HCT116 (cell line): ENCODE results near the gene ATP8A2. TPM values are rescaled to one million over a fixed set of nuclear protein-coding genes. Genes with fewer than 3 reads are reported as not detected.

Experiments
- ATAC-seq: fragments of 200-7000 bp; cut with Tn5 transposase; 2 replicates; pipeline ENCODE4 v1.9.1; 2020; ENCODE audit warnings: mild to moderate bottlenecking, moderate library complexity
- BruUV-seq: library from RNA; stranded (reverse); fragments of 400-500 nt; replicated peaks from 2 replicates; lab custom pipeline; 2021; lab: Mats Ljungman, UMichigan
- CTCF ChIA-PET: fragments of 300-600 bp; sonication (Branson Sonifier 250); formaldehyde crosslinking; loops from one replicate; lab custom pipeline; 2021; ENCODE audit warnings: antibody characterized with exemption; lab: Charles Lee
- POLR2A ChIA-PET: fragments of 300-600, 350-600 bp; sonication (Branson Sonifier 250); formaldehyde crosslinking; loops from one replicate; lab custom pipeline; 2021; ENCODE audit warnings: antibody characterized with exemption; lab: Charles Lee
- RAD21 ChIA-PET, 2 experiments: fragments of 300-600 bp; sonication (Branson Sonifier 250); formaldehyde crosslinking; loops; one replicate each; lab custom pipeline; 2023; ENCODE audit warnings: low total read pairs in 2 of 2; ENCODE audit not compliant: uncharacterized antibody in 2 of 2, unreplicated experiment in 2 of 2, low non-redundant PET in 1 of 2; lab: Charles Lee
- DNase-seq: peaks from one replicate; pipeline ENCODE4 v3.0.0-alpha.2; 2010; ENCODE audit warnings: low read depth, low spot score
- H2AFZ ChIP-seq: fragments of 200-600 bp; shearing (Covaris generic), sonication (generic); 2 replicates; pipeline ENCODE4 v1.6.1; 2017; ENCODE audit warnings: low read depth, mixed run types, mixed read lengths, antibody characterized with exemption, low read length; ENCODE audit not compliant: poor library complexity, severe bottlenecking
- H3K27ac ChIP-seq: 2 replicates; pipeline ENCODE4 v1.5.1; 2012; ENCODE audit warnings: low read depth, low read length
- H3K27me3 ChIP-seq: fragments of 200-600 bp; sonication (generic); 2 replicates; pipeline ENCODE4 v1.6.1; 2016; ENCODE audit warnings: mixed run types, low read length, mixed read lengths; ENCODE audit not compliant: insufficient read depth
- H3K36me3 ChIP-seq, 2 experiments: fragments of 200-500 bp in 1 of 2; fragments of 200-600 bp in 1 of 2; sonication (Bioruptor generic) in 1 of 2; sonication (generic) in 1 of 2; 2 replicates each; pipeline versions ENCODE4 v1.5.1 to v1.6.1; 2014 to 2016; ENCODE audit warnings: low read length in 2 of 2, inconsistent platforms in 1 of 2, mixed read lengths in 1 of 2, mixed run types in 1 of 2; ENCODE audit not compliant: insufficient read depth in 2 of 2, control insufficient read depth in 1 of 2
- H3K4me1 ChIP-seq, 2 experiments: fragments of 200-600 bp in 1 of 2; sonication (generic) in 1 of 2; 2 replicates each; pipeline versions ENCODE4 v1.5.1 to v1.6.1; 2012 to 2017; ENCODE audit warnings: low read length in 2 of 2, inconsistent platforms in 1 of 2, mild to moderate bottlenecking in 1 of 2, mixed read lengths in 1 of 2, mixed run types in 1 of 2, moderate library complexity in 1 of 2; ENCODE audit not compliant: insufficient read depth in 2 of 2, control insufficient read depth in 1 of 2
- H3K4me2 ChIP-seq: fragments of 200-600 bp; sonication (generic); 2 replicates; pipeline ENCODE4 v1.6.1; 2017; ENCODE audit warnings: mixed run types, low read length, mixed read lengths
- H3K4me3 ChIP-seq, 2 experiments: fragments of 200-600 bp in 1 of 2; sonication (generic) in 1 of 2; replicated peaks in 1 of 2; 2 replicates each; pipeline ENCODE4 v1.5.1; 2011 to 2016; ENCODE audit warnings: low read length in 2 of 2, control low read depth in 1 of 2, low read depth in 1 of 2, mild to moderate bottlenecking in 1 of 2, mixed read lengths in 1 of 2, mixed run types in 1 of 2
- H3K79me2 ChIP-seq: fragments of 200-600 bp; sonication (generic); 2 replicates; pipeline ENCODE4 v1.6.1; 2017; ENCODE audit warnings: mild to moderate bottlenecking, mixed run types, low read length, moderate library complexity, mixed read lengths; ENCODE audit not compliant: insufficient read depth
- H3K9ac ChIP-seq: fragments of 200-600 bp; sonication (generic); 2 replicates; pipeline ENCODE4 v1.6.1; 2016; ENCODE audit warnings: low read length, mixed read lengths
- H3K9me2 ChIP-seq: fragments of 200-600 bp; sonication (generic), shearing (Covaris generic); 2 replicates; pipeline ENCODE4 v1.6.1; 2017; ENCODE audit warnings: mixed run types, mild to moderate bottlenecking, moderate library complexity; ENCODE audit not compliant: insufficient read depth
- H3K9me3 ChIP-seq, 2 experiments: fragments of 200-500 bp in 1 of 2; fragments of 200-600 bp in 1 of 2; sonication (Bioruptor generic) in 1 of 2; sonication (generic) in 1 of 2; 2 replicates each; pipeline ENCODE4 v1.6.1; 2014 to 2017; ENCODE audit warnings: low read length in 2 of 2, mixed read lengths in 2 of 2, inconsistent platforms in 1 of 2, low read depth in 1 of 2, mild to moderate bottlenecking in 1 of 2, mixed run types in 1 of 2, moderate library complexity in 1 of 2; ENCODE audit not compliant: control insufficient read depth in 1 of 2, insufficient read depth in 1 of 2
- H4K20me1 ChIP-seq: fragments of 200-600 bp; sonication (generic), shearing (Covaris generic); 2 replicates; pipeline ENCODE4 v1.6.1; 2017; ENCODE audit warnings: mixed run types, mild to moderate bottlenecking, moderate library complexity; ENCODE audit not compliant: insufficient read depth
- CBX3 ChIP-seq: IDR thresholded peaks from 2 replicates; pipeline ENCODE4 v1.6.1; 2012; ENCODE audit warnings: low read depth
- EGR1 ChIP-seq: IDR thresholded peaks from 2 replicates; pipeline ENCODE4 v1.6.1; 2012; ENCODE audit warnings: low read depth
- ELF1 ChIP-seq: IDR thresholded peaks from 2 replicates; pipeline ENCODE4 v1.6.1; 2012; ENCODE audit warnings: low read depth, borderline replicate concordance
- EZH2 ChIP-seq: fragments of 200-600 bp; sonication (generic); IDR thresholded peaks from 2 replicates; pipeline ENCODE4 v1.6.1; 2017; ENCODE audit warnings: antibody characterized with exemption, mixed run types
- EZH2phosphoT487 ChIP-seq: fragments of 200-600 bp; IDR thresholded peaks from 2 replicates; pipeline ENCODE4 v1.6.1; 2018; ENCODE audit warnings: antibody characterized with exemption, borderline replicate concordance
- POLR2AphosphoS5 ChIP-seq: IDR thresholded peaks from 2 replicates; pipeline ENCODE4 v1.6.1; 2011; ENCODE audit warnings: mild to moderate bottlenecking, low read depth, low read length, moderate library complexity
- SRF ChIP-seq: IDR thresholded peaks from 2 replicates; pipeline ENCODE4 v1.6.1; 2012; ENCODE audit warnings: low read depth
- YY1 ChIP-seq: IDR thresholded peaks from 2 replicates; pipeline ENCODE4 v1.6.1; 2011; ENCODE audit warnings: low read length, low read depth, moderate library complexity, mild to moderate bottlenecking; ENCODE audit not compliant: insufficient replicate concordance; ENCODE audit errors: extremely low read depth
- ZFX ChIP-seq: fragments of 450-650 bp; IDR thresholded peaks from 2 replicates; pipeline ENCODE4 v1.6.1; 2017
- intact Hi-C: fragments of 100-400 bp; cut with micrococcal nuclease; formaldehyde crosslinking; loops from 2 replicates; pipeline ENCODE4 v1.10.0; 2022
- total RNA-seq: library from RNA; stranded (reverse); gene quantifications from one replicate; pipeline ENCODE4 v1.2.1, GENCODE V29; 2021; ENCODE audit not compliant: unreplicated experiment
- TF ChIP-seq, protein P1 (sequence below): IDR thresholded peaks from 2 replicates; pipeline ENCODE4 v1.6.1; 2012; ENCODE audit warnings: low read depth
- TF ChIP-seq, protein P2 (sequence below), 3 experiments: fragments of 200-600 bp in 1 of 3; sonication (generic) in 1 of 3; IDR thresholded peaks in 2 of 3; conservative IDR thresholded peaks in 1 of 3; 2 replicates each; pipeline ENCODE4 v1.5.1; 2012 to 2017; ENCODE audit warnings: low read depth in 2 of 3, low read length in 2 of 3, antibody characterized with exemption in 1 of 3, borderline replicate concordance in 1 of 3, control low read depth in 1 of 3, mild to moderate bottlenecking in 1 of 3, mixed read lengths in 1 of 3, mixed run types in 1 of 3, moderate library complexity in 1 of 3; ENCODE audit not compliant: insufficient read depth in 1 of 3

ATP8A2 gene
- total RNA-seq, 1 experiment from 2014 or later = not detected

DNA sequence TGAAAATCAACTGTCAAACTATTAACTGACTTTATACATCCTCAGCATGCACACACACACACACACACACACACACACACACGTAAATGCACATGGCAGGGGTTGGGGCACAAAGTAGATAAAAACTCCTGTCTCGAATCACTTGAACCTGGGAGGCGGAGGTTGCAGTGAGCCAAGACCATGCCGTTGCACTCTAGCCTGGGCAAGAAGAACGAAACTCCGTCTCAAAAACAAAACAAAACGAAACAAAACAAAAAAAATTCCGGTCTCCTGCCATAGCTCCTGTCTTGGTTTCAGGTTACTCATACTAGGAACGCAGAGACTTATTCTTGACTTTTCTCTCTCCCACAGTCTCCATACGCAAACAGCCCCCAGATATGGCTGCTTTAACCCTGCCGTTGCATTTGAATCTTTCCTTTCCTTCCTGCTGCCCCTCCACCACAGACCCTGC lies 531.1 kb downstream of the ATP8A2 start:
- H3K9ac ChIP-seq = no peak overlapping the region
- H3K27me3 ChIP-seq = peaks cover 45% of the 10 kb centered on the region
- RAD21 ChIA-PET = no interaction called here
- DNase-seq (no peak), ATAC-seq (no peak)
- no peaks in the 10 kb centered on the region for H3K9me3 ChIP-seq
- no peaks in the 10 kb centered on the region for H3K36me3 ChIP-seq
- H4K20me1 ChIP-seq = no peaks in the 10 kb centered on the region
- H2AFZ ChIP-seq = no peak overlapping the region
- H3K27ac ChIP-seq = no peak overlapping the region
- no peak for TF ChIP-seq EZH2
- no peak for TF ChIP-seq POLR2AphosphoS5
- TF ChIP-seq, protein P1, sequence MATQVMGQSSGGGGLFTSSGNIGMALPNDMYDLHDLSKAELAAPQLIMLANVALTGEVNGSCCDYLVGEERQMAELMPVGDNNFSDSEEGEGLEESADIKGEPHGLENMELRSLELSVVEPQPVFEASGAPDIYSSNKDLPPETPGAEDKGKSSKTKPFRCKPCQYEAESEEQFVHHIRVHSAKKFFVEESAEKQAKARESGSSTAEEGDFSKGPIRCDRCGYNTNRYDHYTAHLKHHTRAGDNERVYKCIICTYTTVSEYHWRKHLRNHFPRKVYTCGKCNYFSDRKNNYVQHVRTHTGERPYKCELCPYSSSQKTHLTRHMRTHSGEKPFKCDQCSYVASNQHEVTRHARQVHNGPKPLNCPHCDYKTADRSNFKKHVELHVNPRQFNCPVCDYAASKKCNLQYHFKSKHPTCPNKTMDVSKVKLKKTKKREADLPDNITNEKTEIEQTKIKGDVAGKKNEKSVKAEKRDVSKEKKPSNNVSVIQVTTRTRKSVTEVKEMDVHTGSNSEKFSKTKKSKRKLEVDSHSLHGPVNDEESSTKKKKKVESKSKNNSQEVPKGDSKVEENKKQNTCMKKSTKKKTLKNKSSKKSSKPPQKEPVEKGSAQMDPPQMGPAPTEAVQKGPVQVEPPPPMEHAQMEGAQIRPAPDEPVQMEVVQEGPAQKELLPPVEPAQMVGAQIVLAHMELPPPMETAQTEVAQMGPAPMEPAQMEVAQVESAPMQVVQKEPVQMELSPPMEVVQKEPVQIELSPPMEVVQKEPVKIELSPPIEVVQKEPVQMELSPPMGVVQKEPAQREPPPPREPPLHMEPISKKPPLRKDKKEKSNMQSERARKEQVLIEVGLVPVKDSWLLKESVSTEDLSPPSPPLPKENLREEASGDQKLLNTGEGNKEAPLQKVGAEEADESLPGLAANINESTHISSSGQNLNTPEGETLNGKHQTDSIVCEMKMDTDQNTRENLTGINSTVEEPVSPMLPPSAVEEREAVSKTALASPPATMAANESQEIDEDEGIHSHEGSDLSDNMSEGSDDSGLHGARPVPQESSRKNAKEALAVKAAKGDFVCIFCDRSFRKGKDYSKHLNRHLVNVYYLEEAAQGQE = no peak
- TF ChIP-seq EGR1 = no peak
- TF ChIP-seq ZFX = no peak
- TF ChIP-seq SRF = no peak
- TF ChIP-seq EZH2phosphoT487 = no peak
- TF ChIP-seq ELF1 = no peak
- TF ChIP-seq CBX3 = no peak
- TF ChIP-seq, protein P2, sequence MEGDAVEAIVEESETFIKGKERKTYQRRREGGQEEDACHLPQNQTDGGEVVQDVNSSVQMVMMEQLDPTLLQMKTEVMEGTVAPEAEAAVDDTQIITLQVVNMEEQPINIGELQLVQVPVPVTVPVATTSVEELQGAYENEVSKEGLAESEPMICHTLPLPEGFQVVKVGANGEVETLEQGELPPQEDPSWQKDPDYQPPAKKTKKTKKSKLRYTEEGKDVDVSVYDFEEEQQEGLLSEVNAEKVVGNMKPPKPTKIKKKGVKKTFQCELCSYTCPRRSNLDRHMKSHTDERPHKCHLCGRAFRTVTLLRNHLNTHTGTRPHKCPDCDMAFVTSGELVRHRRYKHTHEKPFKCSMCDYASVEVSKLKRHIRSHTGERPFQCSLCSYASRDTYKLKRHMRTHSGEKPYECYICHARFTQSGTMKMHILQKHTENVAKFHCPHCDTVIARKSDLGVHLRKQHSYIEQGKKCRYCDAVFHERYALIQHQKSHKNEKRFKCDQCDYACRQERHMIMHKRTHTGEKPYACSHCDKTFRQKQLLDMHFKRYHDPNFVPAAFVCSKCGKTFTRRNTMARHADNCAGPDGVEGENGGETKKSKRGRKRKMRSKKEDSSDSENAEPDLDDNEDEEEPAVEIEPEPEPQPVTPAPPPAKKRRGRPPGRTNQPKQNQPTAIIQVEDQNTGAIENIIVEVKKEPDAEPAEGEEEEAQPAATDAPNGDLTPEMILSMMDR (IDR thresholded peaks at IDR 0.05 in 2 of 3, conservative IDR thresholded peaks at IDR 0.05 in 1 of 3; ENCODE audit: borderline replicate concordance in 1 of 3, insufficient read depth in 1 of 3, low read depth in 2 of 3, low read length in 2 of 3) = no peak
- no peak for TF ChIP-seq YY1
- no peak overlapping the region for H3K4me2 ChIP-seq
- BruUV-seq = no TSS peak
- no peak overlapping the region for H3K4me3 ChIP-seq
- POLR2A ChIA-PET = no interaction called here
- no peaks in the 10 kb centered on the region for H3K79me2 ChIP-seq
- intact Hi-C loops = no loop called here
- CTCF ChIA-PET = no interaction called here
- no peaks in the 10 kb centered on the region for H3K4me1 ChIP-seq
- no peaks in the 10 kb centered on the region for H3K9me2 ChIP-seq
